ENCODE data around the gene FUT6.
"Not testable (repeated sequence)": the region's sequence is repeated elsewhere in the genome, so short reads cannot be mapped to it uniquely, and the experiment has no call there.

The FUT6 gene

GRCh38 chr19:5839065-5840017 is at the start of gene FUT6:
Gene FUT6, minus strand, starts transcription at chr19:5839702. Its CDS starts 7,135 bp downstream, at chr19:5832567.
- no peak for DNase-seq

GRCh38 chr19:5884065-5884811 is 44.7 kb upstream of the FUT6 start:
- not testable (repeated sequence) for DNase-seq

- DNase-seq, result not testable (repeated sequence)
Measured at GRCh38 chr19:5883157-5883873, 43.8 kb upstream of the FUT6 start.

GRCh38 chr19:5882421-5882968 is 43.0 kb upstream of the FUT6 start:
- no peak for DNase-seq

- DNase-seq, result no peak
Measured at GRCh38 chr19:5881543-5882299, 42.2 kb upstream of the FUT6 start.

GRCh38 chr19:5880604-5881078 is 41.1 kb upstream of the FUT6 start:
- no peak for DNase-seq

- no peak for DNase-seq
Measured at GRCh38 chr19:5880196-5880595, 40.7 kb upstream of the FUT6 start.

- no peak for DNase-seq
Measured at GRCh38 chr19:5877882-5878281, 38.4 kb upstream of the FUT6 start.

- no peak for DNase-seq
Measured at GRCh38 chr19:5877427-5877826, 37.9 kb upstream of the FUT6 start.

- not testable (repeated sequence) for DNase-seq
Measured at GRCh38 chr19:5874496-5874895, 35.0 kb upstream of the FUT6 start.

GRCh38 chr19:5873617-5874199 is 34.2 kb upstream of the FUT6 start:
- DNase-seq, result no peak

- DNase-seq, result no peak
Measured at GRCh38 chr19:5870986-5871394, 31.5 kb upstream of the FUT6 start.

GRCh38 chr19:5867201-5868136 is 28.0 kb upstream of the FUT6 start:
- DNase-seq, result no peak

- DNase-seq, result no peak
Measured at GRCh38 chr19:5865772-5866171, 26.3 kb upstream of the FUT6 start.

GRCh38 chr19:5864725-5865486 is 25.4 kb upstream of the FUT6 start:
- DNase-seq, result no peak

GRCh38 chr19:5864013-5864720 is 24.7 kb upstream of the FUT6 start:
- DNase-seq, result no peak

- no peak for DNase-seq
Measured at GRCh38 chr19:5863030-5863665, 23.6 kb upstream of the FUT6 start.
